ENCODE measurements around the gene TRUB2. TPM values are rescaled to one million over a fixed set of nuclear protein-coding genes. Genes with fewer than 3 reads are reported as not detected.

TRUB2 gene
- total and polyA plus RNA-seq, 7 donors, result 20.6 to 38.4 (median 28.3) TPM

DNA sequence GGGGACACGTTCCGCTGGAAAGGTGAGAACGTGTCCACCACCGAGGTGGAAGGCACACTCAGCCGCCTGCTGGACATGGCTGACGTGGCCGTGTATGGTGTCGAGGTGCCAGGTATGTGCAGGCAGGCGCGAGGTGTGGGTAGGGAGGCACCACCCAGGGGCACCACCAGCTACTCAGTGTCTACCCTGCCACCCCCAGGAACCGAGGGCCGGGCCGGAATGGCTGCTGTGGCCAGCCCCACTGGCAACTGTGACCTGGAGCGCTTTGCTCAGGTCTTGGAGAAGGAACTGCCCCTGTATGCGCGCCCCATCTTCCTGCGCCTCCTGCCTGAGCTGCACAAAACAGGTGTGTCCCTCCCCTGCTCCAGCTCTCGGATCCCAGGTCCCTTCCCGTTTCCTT lies 33.2 kb upstream of the TRUB2 start:
- WGBS, 3 donors, result 94 to 96% (median 94%) methylated on average over 19 of the region's 19 CpGs
- Histone ChIP-seq H3K27me3 (ENCODE audit: insufficient read depth in 3 of 3, low read length in 2 of 3) (no peaks in the 10 kb centered on the region), H3K9me3 (no peaks in the 10 kb centered on the region), H3K36me3 (ENCODE audit: insufficient read depth in 1 of 2, low read depth in 1 of 2) (peaks cover 7 to 85% of the 10 kb centered on the region in 2 donors), H3K4me3 (no peak overlapping the region), H3K27ac (no peak overlapping the region), H3K4me1 (no peaks in the 10 kb centered on the region)
- DNase-seq, result no peak
- intact Hi-C loops (cut with DNase I), result no loop called here
- ATAC-seq, result no peak
- TF ChIP-seq, protein P1, sequence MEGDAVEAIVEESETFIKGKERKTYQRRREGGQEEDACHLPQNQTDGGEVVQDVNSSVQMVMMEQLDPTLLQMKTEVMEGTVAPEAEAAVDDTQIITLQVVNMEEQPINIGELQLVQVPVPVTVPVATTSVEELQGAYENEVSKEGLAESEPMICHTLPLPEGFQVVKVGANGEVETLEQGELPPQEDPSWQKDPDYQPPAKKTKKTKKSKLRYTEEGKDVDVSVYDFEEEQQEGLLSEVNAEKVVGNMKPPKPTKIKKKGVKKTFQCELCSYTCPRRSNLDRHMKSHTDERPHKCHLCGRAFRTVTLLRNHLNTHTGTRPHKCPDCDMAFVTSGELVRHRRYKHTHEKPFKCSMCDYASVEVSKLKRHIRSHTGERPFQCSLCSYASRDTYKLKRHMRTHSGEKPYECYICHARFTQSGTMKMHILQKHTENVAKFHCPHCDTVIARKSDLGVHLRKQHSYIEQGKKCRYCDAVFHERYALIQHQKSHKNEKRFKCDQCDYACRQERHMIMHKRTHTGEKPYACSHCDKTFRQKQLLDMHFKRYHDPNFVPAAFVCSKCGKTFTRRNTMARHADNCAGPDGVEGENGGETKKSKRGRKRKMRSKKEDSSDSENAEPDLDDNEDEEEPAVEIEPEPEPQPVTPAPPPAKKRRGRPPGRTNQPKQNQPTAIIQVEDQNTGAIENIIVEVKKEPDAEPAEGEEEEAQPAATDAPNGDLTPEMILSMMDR (IDR thresholded peaks at IDR 0.05), result no peak

DNA sequence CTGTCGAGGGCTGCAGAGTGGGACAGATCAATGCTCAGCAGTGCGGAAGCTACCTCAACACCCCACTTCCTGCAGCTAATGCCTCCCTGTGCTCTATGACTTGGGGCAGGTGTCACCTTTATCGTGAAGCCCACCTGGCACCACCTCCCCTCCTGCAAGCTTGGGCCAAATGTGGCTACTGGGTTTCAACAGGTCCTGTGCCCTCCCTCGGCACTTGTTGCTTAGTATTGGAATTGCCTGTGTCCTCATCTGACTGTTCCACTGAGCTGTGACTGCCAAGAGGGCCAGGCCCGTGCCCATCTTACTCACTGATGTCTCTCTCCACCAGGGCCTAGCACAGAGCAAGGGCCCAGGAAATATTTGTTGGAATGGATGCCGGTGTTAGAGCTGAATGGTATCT lies 27.5 kb upstream of the TRUB2 start:
- H3K36me3 ChIP-seq (ENCODE audit: insufficient read depth in 1 of 2, low read depth in 1 of 2), result peaks cover 6 to 92% of the 10 kb centered on the region in 2 donors
- intact Hi-C loops (cut with DNase I), result no loop called here
- H3K4me1 ChIP-seq, result no peaks in the 10 kb centered on the region
- no peak for DNase-seq
- H3K4me3 ChIP-seq, result no peak overlapping the region
- no peak for ATAC-seq
- no peaks in the 10 kb centered on the region for H3K9me3 ChIP-seq
- H3K27me3 ChIP-seq (ENCODE audit: insufficient read depth in 3 of 3, low read length in 2 of 3), result no peaks in the 10 kb centered on the region
- WGBS, 3 donors, result 86 to 93% (median 89%) methylated on average over 6 of the region's 6 CpGs
- TF ChIP-seq, protein P1 (IDR thresholded peaks at IDR 0.05), result no peak
- H3K27ac ChIP-seq, result no peak overlapping the region

DNA sequence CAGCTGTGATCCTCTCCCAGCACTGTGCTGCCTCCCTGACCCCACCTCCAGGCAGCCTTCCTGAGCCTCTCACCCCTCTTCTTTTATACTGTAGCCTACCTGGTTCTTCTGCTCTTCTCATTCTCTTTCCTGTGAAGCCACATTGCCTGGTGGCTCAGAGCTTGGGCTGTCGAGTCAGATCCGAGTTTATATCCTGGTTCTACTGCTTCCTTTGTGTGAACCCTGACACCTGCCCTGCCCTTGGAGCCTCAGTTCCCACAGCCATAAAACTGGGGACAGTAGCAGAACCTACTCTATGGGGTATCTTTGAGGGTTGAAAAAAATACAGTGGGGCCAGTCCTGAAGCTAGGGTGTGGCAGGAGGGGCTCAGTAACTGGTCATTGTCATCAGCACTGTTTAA lies 26.9 kb upstream of the TRUB2 start:
- ATAC-seq, result no peak
- TF ChIP-seq, protein P1 (IDR thresholded peaks at IDR 0.05), result no peak
- intact Hi-C loops (cut with DNase I), result no loop called here
- no peak overlapping the region for H3K4me3 ChIP-seq
- peaks cover 6 to 92% of the 10 kb centered on the region in 2 donors for H3K36me3 ChIP-seq (ENCODE audit: insufficient read depth in 1 of 2, low read depth in 1 of 2)
- no peaks in the 10 kb centered on the region for H3K4me1 ChIP-seq
- no peak for DNase-seq
- H3K9me3 ChIP-seq, result no peaks in the 10 kb centered on the region
- WGBS, 3 donors, result 76 to 85% (median 82%) methylated on average over 2 of the region's 2 CpGs
- H3K27me3 ChIP-seq (ENCODE audit: insufficient read depth in 3 of 3, low read length in 2 of 3), result no peaks in the 10 kb centered on the region
- no peak overlapping the region for H3K27ac ChIP-seq

DNA sequence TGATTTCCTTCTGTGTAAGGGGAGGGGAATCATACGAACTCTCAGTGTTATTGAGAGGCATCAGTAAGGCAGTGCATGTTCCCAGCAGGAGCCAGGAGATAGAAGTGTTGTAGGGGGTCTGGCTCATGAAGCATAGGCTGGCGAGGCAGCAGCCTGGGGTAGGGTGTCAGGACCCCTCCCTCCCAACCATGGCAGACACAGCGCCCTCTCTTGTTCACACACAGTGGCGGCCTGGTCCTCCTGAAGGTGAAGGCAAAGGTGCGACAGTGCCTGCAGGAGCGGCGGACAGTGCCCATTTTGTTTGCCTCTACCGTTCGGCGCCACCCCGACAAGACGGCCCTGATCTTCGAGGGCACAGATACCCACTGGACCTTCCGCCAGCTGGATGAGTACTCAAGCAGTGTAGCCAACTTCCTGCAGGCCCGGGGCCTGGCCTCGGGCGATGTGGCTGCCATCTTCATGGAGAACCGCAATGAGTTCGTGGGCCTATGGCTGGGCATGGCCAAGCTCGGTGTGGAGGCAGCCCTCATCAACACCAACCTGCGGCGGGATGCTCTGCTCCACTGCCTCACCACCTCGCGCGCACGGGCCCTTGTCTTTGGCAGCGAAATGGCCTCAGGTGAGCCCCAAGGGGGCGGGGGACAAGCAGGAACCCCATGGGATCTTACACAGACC lies 22.8 kb upstream of the TRUB2 start:
- intact Hi-C loops (cut with DNase I), result loop anchor here in 1 of 2 donors (5.0 kb wide), 1 partner anchor 48 kb away; no protein-coding TSS in a partner anchor
- no peaks in the 10 kb centered on the region for H3K9me3 ChIP-seq
- H3K4me3 ChIP-seq, result no peak overlapping the region
- no peaks in the 10 kb centered on the region for H3K27me3 ChIP-seq (ENCODE audit: insufficient read depth in 3 of 3, low read length in 2 of 3)
- DNase-seq (no peak), ATAC-seq (no peak)
- H3K27ac ChIP-seq, result no peak overlapping the region
- H3K4me1 ChIP-seq, result peaks cover 7% of the 10 kb centered on the region
- TF ChIP-seq, protein P1 (IDR thresholded peaks at IDR 0.05), result no peak
- peaks cover 2 to 82% of the 10 kb centered on the region in 2 donors for H3K36me3 ChIP-seq (ENCODE audit: insufficient read depth in 1 of 2, low read depth in 1 of 2)
- WGBS, 3 donors, result 91 to 94% (median 93%) methylated on average over 28 of the region's 28 CpGs

DNA sequence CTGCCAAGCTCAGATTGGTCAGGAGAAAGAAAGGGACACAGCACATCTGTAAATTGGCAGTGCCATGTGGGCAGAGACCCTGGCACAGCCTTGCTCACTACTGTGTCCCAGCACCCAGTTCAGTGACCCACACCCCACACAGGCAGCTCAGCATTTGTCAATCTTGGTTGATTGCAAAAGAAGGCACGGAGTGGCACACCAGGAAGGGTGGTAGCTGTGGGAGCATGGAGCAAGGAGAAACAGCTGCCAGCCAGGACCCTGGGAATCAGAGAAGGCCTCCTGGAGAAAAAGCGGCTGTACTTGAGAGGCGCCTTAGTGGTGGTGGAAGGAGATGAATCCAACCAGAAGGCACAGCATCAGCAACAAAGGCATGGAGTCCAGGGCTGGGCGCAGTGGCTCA lies 21.6 kb upstream of the TRUB2 start:
- no peak for ATAC-seq
- Histone ChIP-seq H3K9me3 (no peaks in the 10 kb centered on the region), H3K27me3 (ENCODE audit: insufficient read depth in 3 of 3, low read length in 2 of 3) (no peaks in the 10 kb centered on the region), H3K36me3 (ENCODE audit: insufficient read depth in 1 of 2, low read depth in 1 of 2) (peaks cover 0 to 70% of the 10 kb centered on the region in 2 donors), H3K4me1 (peaks cover 7% of the 10 kb centered on the region), H3K27ac (no peak overlapping the region), H3K4me3 (no peak overlapping the region)
- TF ChIP-seq, protein P1 (IDR thresholded peaks at IDR 0.05), result no peak
- WGBS, 3 donors, result 95 to 99% (median 95%) methylated on average over 4 of the region's 4 CpGs
- no peak for DNase-seq
- intact Hi-C loops (cut with DNase I), result loop anchor here in 1 of 2 donors (5.0 kb wide), 1 partner anchor 47 kb away; no protein-coding TSS in a partner anchor

Data from psoas muscle (tissue), 8 donors.